ENCODE results near the gene SEMA5B. TPM values are rescaled to one million over a fixed set of nuclear protein-coding genes. Genes with fewer than 3 reads are reported as not detected.

SEMA5B gene
- total and polyA plus RNA-seq, 4 donors: 0.20 to 1.1 (median 0.23) TPM

GRCh38 chr3:122962149-122962548 lies 65.4 kb downstream of the SEMA5B start:
- DNase-seq (ENCODE audit: low spot score): no peak
- Histone ChIP-seq H3K9me3 (ENCODE audit: control insufficient read depth in 4 of 4, low read length in 3 of 4) (no peaks in the 10 kb centered on the region), H3K4me3 (ENCODE audit: low read depth in 1 of 3, low read length in 3 of 3) (no peak overlapping the region), H3K9ac (ENCODE audit: low read depth in 1 of 2, low read length in 2 of 2) (no peak overlapping the region), H3K27me3 (ENCODE audit: control insufficient read depth in 4 of 4, insufficient read depth in 4 of 4, low read length in 3 of 4) (no peaks in the 10 kb centered on the region), H3K36me3 (ENCODE audit: control insufficient read depth in 4 of 4, insufficient read depth in 3 of 4, low read depth in 1 of 4, low read length in 3 of 4) (no peaks in the 10 kb centered on the region), H3K27ac (ENCODE audit: low read depth in 1 of 2, low read length in 2 of 2) (no peak overlapping the region), H3K4me1 (ENCODE audit: control insufficient read depth in 4 of 4, insufficient read depth in 4 of 4, low read length in 3 of 4) (peaks cover 0 to 2% (median 0%) of the 10 kb centered on the region in 4 donors)
- 73% methylated on average over 9 of the region's 9 CpGs for WGBS
- TF ChIP-seq HNF4A (conservative IDR thresholded peaks at IDR 0.05) (no peak), ZBTB33 (IDR thresholded peaks at IDR 0.05) (no peak), EGR1 (IDR thresholded peaks at IDR 0.05; ENCODE audit: low read depth in 2 of 2) (no peak), RAD21 (IDR thresholded peaks at IDR 0.05) (no peak), NR2F2 (IDR thresholded peaks at IDR 0.05) (no peak), YY1 (IDR thresholded peaks at IDR 0.05) (no peak), HNF4G (IDR thresholded peaks at IDR 0.05) (no peak), RXRA (IDR thresholded peaks at IDR 0.05) (no peak)

GRCh38 chr3:122961146-122961545 lies 66.4 kb downstream of the SEMA5B start:
- no peak for TF ChIP-seq FOXA1 (IDR thresholded peaks at IDR 0.05)
- no peak for TF ChIP-seq MAX (IDR thresholded peaks at IDR 0.05)
- TF ChIP-seq RXRA (IDR thresholded peaks at IDR 0.05): no peak
- TF ChIP-seq NR2F2 (IDR thresholded peaks at IDR 0.05): no peak
- TF ChIP-seq ZBTB33 (IDR thresholded peaks at IDR 0.05): no peak
- no peak for TF ChIP-seq JUND (IDR thresholded peaks at IDR 0.05)
- no peak for TF ChIP-seq YY1 (IDR thresholded peaks at IDR 0.05)
- TF ChIP-seq FOXA2 (IDR thresholded peaks at IDR 0.05): no peak
- H3K4me1 ChIP-seq (ENCODE audit: control insufficient read depth in 4 of 4, insufficient read depth in 4 of 4, low read length in 3 of 4): peaks cover 0 to 2% (median 0%) of the 10 kb centered on the region in 4 donors
- no peak overlapping the region for H3K27ac ChIP-seq (ENCODE audit: low read depth in 1 of 2, low read length in 2 of 2)
- no peaks in the 10 kb centered on the region for H3K36me3 ChIP-seq (ENCODE audit: control insufficient read depth in 4 of 4, insufficient read depth in 3 of 4, low read depth in 1 of 4, low read length in 3 of 4)
- 72% methylated on average over 4 of the region's 4 CpGs for WGBS
- H3K9ac ChIP-seq (ENCODE audit: low read depth in 1 of 2, low read length in 2 of 2): no peak overlapping the region
- no peaks in the 10 kb centered on the region for H3K27me3 ChIP-seq (ENCODE audit: control insufficient read depth in 4 of 4, insufficient read depth in 4 of 4, low read length in 3 of 4)
- DNase-seq (ENCODE audit: low spot score): no peak
- no peaks in the 10 kb centered on the region for H3K9me3 ChIP-seq (ENCODE audit: control insufficient read depth in 4 of 4, low read length in 3 of 4)
- no peak overlapping the region for H3K4me3 ChIP-seq (ENCODE audit: low read depth in 1 of 3, low read length in 3 of 3)

- no peak for DNase-seq (ENCODE audit: low spot score)
- 95% methylated on average over 4 of the region's 4 CpGs for WGBS
These were observed 66.9 kb downstream of the SEMA5B start for GRCh38 chr3:122960652-122961051.

More at GRCh38 chr3:122960652-122961051, 66.9 kb downstream of the SEMA5B start:
- H3K9me3 ChIP-seq (ENCODE audit: control insufficient read depth in 4 of 4, low read length in 3 of 4): no peaks in the 10 kb centered on the region
- H3K9ac ChIP-seq (ENCODE audit: low read depth in 1 of 2, low read length in 2 of 2): no peak overlapping the region
- no peak overlapping the region for H3K27ac ChIP-seq (ENCODE audit: low read depth in 1 of 2, low read length in 2 of 2)
- H3K36me3 ChIP-seq (ENCODE audit: control insufficient read depth in 4 of 4, insufficient read depth in 3 of 4, low read depth in 1 of 4, low read length in 3 of 4): no peaks in the 10 kb centered on the region
- TF ChIP-seq TAF1 (conservative IDR thresholded peaks at IDR 0.05) (no peak), FOXA2 (IDR thresholded peaks at IDR 0.05) (no peak), RAD21 (IDR thresholded peaks at IDR 0.05) (no peak), CTCF (IDR thresholded peaks at IDR 0.05; ENCODE audit: low read depth, low read length, missing input control) (no peak), JUND (IDR thresholded peaks at IDR 0.05) (no peak), ZBTB33 (IDR thresholded peaks at IDR 0.05) (no peak), EGR1 (IDR thresholded peaks at IDR 0.05; ENCODE audit: low read depth in 2 of 2) (no peak), REST (IDR thresholded peaks at IDR 0.05) (no peak), YY1 (IDR thresholded peaks at IDR 0.05) (no peak), MAX (IDR thresholded peaks at IDR 0.05) (no peak), RXRA (IDR thresholded peaks at IDR 0.05) (no peak), FOXA1 (IDR thresholded peaks at IDR 0.05) (no peak)
- H3K4me1 ChIP-seq (ENCODE audit: control insufficient read depth in 4 of 4, insufficient read depth in 4 of 4, low read length in 3 of 4): peaks cover 0 to 2% (median 0%) of the 10 kb centered on the region in 4 donors
- no peaks in the 10 kb centered on the region for H3K27me3 ChIP-seq (ENCODE audit: control insufficient read depth in 4 of 4, insufficient read depth in 4 of 4, low read length in 3 of 4)
- no peak overlapping the region for H3K4me3 ChIP-seq (ENCODE audit: low read depth in 1 of 3, low read length in 3 of 3)

Data from liver (tissue), 9 donors.